T-helper 9 cell (primary cell): Measurements from ENCODE around the gene CTNND2.
"Not testable (repeated sequence)": the region's sequence is repeated elsewhere in the genome, so short reads cannot be mapped to it uniquely, and the experiment has no call there.

Experiments used
- DNase-seq: peaks from one replicate; pipeline ENCODE4 v3.0.0-alpha.2; 2020

Gene CTNND2

DNA sequence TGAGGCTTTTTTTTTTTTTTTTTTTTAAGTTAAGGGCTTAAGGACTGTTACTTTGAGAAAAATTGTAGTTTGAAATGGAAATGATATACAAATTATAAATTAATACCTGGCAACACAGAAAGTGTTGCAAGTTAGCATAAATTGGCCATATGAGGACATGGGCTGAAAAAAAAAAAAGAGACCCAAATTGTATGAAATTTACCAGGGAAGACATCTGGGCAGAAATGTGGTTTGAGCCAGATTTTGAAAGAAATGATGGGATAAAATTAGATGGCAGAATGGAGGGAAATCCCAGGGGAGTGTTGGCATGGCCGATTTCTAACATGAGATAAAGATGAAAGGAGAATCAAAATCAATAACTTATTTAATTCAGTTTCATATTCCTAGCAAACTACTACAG, 472.1 kb downstream of the CTNND2 start:
- DNase-seq = no peak

DNA sequence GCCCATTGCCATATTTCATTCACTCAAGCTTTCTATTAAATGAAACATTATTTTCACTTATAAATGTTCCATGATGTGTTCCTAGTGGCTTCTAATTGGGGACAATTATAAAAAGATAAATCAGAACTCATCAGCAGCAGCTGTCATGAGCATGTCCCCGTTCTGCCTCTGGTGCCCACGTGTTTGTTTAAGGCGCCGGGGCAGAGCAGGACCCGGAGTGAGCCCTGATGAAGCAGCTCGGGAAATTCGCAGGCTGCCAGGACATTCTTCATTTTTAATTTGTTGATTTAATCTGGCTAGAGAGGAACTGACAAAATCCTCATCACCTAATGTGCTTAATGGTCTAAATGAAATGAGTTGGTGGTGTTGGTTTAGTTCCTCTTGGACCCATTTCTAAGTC, 475.0 kb downstream of the CTNND2 start:
- no peak for DNase-seq

DNA sequence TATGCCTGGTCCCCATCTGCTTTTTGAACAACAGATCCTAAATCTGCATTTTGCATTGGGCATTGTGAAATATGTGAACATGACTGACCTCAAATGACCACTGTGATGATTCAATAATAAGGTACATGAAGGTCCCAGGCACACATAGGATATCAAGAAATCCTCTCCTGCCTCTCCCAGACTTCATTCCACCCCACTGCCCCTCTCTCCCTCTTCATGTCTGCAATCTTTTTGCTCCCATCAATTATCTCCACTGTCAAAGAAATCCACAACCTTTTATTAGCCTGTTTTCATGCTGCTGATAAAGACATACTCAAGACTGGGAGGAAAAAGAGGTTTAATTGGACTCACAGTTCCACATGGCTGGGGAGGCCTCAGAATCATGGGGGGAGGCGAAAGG, 476.7 kb downstream of the CTNND2 start:
- no peak for DNase-seq

DNA sequence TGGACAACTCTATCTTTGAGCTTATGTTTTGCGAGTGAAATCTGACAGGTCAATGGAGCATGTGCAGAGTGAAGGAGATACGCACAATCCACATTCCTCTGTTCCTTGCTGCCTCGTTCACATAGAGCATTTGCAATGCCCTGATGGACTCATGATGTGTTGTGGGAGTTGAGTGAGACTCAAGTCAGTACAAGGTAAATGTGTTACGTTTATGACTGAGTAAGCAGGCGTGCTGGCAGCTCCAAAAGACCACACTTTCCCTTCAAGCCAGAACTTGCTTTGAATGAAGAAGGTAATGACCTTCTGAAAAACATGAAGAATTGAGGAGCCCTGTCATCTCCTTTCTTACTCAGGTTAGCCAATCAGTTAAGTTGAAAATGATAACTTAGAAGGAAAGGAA, 477.8 kb downstream of the CTNND2 start:
- DNase-seq = no peak

DNA sequence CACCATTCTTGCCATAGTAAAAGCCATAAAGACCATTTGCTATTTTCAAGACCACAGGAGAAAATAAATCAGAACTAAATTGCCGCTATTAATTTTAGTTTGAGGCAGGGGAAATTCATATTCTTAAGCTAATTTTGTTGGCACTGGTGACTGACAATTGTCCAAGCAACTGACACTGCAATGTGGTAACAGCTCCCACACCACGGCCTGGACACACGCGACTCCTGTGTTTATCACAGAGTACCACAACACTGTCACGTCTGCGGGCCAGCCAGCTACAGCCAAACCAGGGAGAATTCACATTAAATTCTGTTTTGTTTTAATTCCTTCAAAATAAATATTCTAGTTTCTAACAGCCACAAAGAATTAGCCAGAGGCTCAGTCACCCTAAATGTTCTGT, 481.9 kb downstream of the CTNND2 start:
- DNase-seq = no peak

DNA sequence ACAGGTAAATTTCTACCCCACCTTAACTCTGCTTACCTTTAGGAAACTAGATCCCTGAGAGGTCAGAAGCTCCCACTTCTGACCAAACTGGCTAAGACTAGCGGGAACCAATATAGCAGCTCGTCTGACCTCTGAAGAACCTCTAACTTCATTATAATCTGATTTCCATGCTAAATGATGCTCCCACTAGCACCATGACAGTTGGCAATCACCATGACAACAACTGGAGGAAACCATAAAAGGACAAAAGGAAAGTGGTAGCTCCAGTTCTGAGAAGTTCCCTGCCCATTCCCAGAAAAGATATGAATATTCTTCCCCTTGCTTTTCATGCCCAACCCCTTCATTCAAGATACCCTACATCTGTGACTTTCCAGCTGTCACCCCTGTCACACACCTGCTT, 483.3 kb downstream of the CTNND2 start:
- no peak for DNase-seq

DNA sequence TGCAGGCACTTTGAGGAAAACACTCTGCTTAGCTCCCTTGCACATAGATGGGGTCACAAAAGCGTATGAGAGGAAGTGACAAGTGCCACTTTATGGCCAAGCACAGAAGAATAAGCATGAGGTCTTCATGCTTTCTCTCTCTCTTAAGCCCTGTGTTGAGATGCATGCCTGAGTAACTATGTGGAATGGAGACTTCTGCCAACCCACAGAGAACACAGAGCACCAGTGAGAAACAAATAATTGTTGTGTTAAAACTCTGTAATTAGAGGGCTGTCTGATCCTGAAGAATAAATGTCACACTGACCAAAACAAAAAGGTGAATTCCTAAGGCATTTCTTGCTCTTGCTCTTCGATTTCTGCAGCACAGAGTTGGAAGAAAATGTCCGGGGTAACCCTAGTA, 488.5 kb downstream of the CTNND2 start:
- no peak for DNase-seq

DNA sequence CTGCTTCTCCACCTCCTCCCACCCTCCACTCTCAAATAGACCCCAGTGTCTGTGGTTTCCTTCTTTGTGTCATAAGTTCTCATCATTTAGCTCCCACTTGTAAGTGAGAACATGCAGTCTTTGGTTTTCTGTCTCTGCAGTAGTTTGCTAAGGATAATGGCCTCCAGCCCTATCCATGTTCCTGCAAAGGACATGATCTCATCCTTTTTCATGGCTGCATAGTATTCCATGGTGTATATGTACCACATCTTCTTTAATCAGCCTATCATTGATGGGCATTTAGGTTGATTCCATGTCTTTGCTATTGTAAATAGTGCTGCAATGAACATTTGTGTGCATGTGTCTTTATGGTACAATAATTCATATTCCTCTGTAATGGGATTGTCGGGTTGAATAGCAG, 489.5 kb downstream of the CTNND2 start:
- DNase-seq = not testable (repeated sequence)

DNA sequence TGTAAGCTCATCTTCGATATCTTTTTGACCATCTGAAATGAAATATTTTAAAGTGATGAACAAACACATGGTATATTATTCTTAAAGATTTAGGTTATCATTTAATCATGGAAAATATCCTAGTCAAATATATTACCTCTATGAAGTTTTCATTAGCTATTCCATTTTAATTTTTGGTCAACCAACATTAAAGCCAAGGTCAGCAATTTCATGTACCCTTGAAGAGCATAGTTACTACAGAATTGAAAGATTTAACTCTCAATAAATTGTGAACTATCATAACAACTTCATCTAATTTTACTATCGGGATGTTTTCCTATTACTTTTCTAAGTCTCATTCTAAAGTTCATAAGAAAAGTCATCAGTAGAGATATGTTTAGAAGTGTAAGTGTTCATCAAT, 492.6 kb downstream of the CTNND2 start:
- DNase-seq = no peak

DNA sequence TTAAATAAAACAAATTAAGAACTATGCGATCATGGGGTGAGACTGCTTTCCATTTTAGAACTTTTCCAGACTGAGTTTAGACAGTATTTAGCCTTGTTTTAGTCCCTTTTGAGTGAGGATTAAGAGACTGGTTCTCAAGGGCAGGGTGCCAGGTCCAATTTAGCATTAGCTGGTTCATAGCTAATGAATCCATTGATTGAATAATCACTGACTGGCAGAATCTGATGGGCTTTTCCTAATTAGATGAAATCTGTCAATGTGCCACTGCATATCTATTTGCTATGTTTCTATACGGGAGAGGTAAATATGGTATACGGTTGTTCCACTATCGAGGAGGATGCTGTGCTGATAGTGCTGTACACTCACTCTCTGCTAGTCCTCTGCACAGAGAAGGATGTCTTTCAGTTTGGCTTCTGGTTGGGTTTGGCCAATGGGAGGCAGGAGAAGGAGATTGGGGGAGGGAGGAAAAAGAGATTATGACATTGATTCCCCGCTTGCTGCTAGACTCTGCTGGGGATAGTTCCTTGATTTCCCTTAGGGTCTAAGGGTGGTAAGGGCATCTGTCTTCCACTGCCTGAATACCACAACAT, 496.6 kb downstream of the CTNND2 start:
- no peak for DNase-seq

DNA sequence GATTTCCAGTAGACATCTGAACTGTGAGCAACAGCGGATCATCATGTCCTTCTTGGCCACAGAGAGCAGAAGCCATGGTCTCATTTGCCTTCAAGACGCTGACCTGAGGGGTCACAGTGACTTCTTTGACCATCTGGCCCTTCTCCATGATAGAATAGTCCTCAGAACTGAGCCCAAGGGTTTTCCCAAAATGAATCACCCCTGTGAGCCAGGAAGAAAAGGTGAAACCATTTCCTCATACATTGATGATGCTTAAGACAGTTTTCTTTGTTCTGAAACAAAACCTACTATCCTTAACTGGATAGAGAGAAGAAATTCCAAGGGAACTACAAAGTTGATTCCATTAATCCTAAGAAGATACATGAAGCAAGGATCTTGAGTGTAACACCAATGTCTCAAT, 503.9 kb downstream of the CTNND2 start:
- DNase-seq = no peak

DNA sequence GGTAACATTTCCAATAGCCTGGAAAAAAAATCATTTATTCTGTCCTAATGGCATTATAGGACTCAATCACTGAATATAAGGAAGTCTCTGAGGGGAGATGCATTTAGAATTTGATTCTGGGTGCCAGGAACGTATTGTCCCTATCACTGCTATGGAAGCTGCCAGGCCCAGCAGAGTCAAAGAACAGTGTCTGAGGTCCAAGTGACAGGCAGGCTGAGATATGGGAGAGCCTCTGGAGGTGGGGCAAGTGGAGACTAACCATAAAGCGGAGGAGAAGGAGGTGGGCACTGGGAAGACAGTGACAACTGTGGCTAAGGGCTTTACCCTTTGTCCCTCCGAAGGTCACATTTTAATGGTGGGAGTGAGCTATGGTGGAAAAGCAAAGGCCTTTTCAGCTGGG, 505.5 kb downstream of the CTNND2 start:
- DNase-seq = no peak

DNA sequence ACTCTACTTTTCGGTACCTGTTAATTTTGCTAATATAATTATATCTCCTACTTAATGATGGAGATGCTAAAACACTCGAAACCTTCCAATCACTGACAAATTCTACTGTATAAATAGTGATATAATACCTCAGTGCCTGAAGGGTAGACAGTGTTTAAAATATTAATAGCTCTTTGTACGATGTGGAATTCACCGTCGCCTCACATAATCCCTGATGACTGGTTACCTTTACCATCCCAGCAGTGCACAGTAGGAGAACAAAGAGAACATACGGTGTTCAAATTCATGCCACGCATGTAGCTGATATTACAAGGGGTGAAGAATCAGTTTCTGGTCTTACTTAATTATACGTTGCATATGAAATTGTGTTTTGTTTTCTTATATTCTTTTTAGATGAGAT, 506.7 kb downstream of the CTNND2 start:
- no peak for DNase-seq

DNA sequence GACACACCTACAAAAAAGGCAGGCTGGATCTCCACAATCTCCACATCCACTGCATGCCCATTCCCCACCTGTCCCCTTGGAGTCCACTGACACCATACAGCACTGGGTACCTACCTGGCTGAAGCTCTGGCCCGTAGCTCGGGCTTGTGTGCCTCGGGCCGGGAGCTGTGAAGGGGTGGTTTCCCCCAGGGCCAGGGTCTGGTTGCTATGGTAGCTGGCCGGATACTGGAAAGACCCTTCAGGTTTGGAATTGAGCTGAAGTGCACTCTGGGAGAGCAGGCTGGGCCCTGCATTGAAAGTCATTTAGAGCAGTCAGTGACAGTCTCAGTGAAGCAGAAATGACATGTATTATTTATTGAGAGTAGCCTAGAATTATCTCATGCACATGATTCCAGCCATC, 507.3 kb downstream of the CTNND2 start:
- no peak for DNase-seq

DNA sequence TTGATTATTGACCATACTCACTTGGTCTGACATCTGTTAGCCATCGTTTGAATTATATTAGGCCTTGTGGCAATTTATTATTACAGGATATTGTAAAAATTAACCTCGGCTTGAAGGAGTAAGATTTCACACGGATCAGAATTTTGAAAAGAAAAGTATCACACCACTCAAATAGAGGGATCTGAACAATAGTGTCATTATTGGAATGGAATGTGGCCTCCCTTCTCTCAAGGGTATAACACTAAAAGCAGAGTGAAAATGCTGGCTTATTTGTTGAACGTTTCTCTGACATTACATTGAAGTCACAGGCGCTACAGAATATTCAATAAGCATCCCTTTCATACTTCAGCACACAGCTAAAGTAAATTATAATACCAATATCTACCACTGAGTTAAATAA, 509.3 kb downstream of the CTNND2 start:
- DNase-seq = no peak

DNA sequence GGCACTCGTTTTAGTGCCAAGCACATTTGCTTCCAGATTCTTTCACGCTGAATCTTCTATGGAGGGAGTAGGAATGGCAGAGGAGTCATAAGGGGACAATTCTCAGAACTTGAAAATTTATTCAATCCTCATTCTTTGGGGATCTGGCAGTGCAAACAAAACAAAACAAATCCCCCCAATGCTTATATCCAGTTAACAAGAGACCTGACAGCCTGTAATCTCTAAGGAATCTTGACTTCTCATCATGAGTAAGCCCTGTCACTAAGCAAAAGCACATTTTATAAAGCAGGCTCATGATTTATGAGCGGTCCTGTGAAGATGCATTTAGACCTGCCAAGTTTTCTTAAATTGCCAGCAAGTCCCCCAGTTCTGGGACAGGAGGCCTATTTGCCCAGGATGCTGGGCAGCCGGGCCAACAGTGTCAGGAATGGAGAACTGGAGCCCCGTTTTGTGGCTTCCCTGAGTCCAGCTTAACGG, 513.9 kb downstream of the CTNND2 start:
- no peak for DNase-seq

DNA sequence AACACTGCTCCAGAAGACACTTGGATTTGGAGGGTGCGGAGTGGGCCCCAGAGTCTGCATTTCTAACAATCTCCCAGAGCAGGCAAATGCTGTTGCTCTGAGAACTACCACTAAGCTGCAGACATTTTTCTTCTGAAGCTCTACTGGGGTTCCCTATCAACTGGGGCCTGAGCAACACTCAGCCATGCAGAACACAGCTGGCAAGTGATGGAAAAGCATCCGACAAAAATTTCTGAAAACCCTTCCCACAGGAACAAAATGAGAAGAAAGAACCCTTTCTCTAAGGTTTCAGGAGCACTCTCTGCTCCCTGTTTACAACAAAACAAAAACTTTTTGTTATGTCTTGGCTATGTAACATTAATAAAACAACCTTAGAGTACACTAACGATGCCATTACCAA, 516.9 kb downstream of the CTNND2 start:
- no peak for DNase-seq

DNA sequence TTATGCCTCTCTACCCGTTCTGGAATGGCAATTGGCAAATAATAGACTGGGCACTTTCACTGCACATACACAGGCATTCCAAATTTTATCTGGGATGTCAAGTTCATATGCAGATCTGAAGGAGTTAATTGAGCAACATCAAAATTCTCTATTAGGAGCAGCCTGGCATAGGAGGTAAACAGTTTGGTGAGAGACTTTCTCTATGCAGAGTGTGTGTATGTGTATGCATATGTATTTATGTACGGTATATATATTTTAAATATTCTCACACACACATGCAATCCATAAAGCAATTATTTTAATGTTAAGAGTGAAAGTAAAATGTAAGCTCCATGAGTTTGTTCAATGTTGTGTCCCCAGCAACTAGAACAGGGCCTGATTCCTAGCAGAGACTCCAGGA, 517.8 kb downstream of the CTNND2 start:
- DNase-seq = no peak

DNA sequence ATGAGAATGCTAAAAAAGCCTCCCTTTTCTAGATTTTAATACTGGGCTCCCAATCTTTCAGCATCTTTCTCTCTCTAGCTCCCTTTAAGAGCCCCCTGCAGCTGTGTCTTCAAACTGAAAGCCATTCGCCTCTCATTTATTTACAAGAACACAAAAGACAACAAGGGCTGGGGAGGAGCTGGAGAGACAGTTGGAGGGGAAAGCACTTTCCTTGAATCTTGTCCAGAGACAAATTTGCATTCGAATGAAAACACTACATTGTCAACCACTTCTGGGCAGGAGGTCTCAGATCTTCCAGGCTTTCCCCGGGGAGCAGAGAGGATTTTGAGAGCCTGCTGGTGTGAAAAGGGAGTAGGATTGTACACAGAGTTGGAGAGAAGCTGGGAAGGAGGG, 518.3 kb downstream of the CTNND2 start:
- no peak for DNase-seq

DNA sequence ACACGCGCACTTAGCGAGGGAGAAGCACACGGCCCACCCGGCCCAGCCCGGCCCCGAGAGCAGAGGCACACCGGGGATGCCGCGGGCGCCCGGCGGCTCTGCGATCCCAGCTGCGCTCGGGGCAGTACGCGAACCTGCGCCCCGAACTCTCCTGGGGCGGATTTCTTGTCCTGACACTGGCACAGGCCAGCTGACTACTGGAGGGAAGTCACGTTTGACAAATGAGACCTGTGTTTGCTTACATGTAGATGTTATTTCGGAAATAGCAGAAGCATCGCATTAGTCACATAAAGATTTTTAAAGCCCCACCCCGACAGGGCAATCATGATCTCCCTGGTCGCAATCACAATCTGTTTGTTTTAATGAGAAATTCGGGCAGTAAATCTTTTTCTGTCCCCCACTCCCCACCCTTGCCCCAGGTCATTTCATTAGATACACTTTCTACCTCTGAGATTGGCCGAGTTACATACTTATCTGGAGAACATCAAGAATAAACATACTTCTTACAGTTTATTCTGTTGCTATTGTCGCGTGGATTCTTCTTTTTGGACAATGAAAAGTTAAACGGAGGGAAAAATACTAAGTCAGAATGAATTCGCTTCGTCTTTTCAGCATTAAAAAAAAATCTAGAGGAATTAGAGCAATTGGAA, 518.9 kb downstream of the CTNND2 start:
- DNase-seq = no peak

DNA sequence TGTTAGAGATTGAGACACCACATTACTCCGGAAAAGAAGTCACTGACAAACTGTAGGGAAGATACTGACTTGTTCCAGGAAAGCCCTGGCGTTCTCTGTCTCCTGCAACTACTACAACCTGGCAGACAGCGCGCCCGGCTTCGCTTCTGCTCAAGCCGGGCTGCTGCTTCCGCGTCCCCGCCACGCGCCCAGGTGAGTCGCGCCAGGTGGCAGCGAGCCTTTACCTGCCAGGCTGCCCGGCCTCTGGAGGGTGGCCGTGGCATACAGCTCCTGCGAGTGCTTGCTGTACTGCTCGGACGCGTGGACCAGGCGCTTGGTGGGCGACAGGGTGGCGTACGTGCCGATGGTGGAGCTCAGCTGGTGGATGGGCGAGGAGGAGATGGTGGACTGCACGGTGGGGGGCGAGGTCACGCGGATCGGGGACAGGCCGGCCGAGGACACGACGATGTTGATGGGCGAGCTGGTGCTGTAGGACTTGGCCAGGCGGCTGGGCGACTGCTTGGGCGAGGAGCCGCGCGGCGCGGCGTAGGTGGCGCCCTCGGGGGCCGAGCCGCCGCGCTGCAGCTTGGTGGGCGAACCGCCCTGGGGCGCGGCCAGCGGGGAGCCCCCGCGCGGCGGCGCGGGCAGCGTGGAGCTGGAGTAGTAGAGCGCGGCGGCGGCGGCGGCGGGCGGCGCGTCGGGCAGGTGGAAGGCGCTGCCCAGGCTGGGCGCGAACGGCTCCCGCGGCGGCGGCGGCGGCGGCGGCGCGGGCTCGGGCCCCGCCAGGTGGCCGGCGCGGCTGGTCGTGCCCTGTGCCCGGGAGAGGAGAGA, 519.6 kb downstream of the CTNND2 start:
- DNase-seq = no peak

DNA sequence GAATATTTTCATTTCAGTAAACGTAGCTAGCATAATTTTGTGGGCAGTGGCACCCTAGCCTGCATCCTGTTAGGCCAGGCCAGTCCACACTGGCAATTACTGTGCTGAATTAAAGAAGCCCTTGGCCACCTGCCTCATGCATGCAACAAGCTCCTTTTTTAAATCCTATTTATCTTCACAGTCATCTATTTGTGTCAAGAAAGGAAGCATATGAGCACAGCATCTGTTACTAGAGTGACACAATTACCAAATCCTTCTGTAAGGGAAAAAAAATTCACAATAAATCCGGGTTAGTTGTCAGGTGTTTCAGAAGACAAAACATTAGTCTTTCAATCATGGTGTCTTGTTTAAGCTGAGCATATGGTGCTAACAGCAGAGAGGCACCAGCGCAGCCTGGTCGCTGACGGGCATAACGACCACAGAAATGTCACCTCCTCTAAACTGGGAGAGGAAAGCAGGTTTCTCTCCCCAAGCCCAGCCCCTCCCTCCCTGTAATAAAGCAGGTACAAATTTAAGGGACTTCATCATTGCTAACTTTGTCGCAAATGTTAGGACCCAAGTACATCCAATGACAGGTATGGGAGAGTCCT, 520.6 kb downstream of the CTNND2 start:
- no peak for DNase-seq

DNA sequence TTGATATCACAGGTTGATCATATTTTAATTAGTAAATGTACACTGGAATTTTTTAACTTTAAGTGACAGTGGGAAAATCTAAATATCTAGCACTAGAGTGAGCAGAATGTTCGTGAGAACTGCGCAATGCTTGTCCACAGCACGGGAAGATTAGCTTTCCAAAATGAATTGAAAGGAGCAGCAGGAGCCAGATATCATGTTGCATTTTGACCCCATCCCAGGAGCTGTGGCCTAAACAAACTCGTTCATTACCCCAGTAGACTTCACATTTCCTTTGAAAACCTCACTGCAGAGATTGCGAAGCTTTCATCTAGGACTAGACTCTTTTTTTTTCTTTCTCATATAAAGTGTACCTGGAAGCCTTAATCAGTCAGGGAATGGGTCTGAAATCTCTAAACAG, 525.8 kb downstream of the CTNND2 start:
- no peak for DNase-seq

DNA sequence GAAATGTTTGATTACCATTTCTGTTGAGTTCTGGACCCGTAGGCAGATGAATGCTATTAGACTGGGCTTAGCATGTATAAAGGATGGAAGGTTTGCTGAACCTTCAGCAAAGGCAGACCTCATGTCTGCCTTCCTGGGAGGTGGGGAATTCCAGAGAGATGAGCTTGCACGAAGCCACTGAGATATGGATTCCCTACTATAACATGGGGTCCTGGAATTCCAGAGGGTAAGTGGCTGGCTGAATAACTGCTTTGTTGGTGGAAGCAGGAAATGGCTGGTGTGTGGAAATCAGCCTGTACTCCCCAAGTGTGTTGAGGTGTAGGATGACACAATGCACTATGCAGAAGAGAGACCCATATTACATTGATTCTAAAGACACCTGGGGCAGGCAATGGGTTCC, 526.4 kb downstream of the CTNND2 start:
- no peak for DNase-seq
